ENCODE data around the gene RNF19B. TPM values are rescaled to one million over a fixed set of nuclear protein-coding genes. Genes with fewer than 3 reads are reported as not detected.

RNF19B gene
- total RNA-seq, 1 experiment from 2014 or later, result 15.0 TPM

- Histone ChIP-seq H3K4me1 (ENCODE audit: insufficient read depth, low read length) (no peaks in the 10 kb centered on the region), H3K79me1 (ENCODE audit: insufficient read depth, low read depth, low read length, poor library complexity, severe bottlenecking) (no peaks in the 10 kb centered on the region), H3T11ph (ENCODE audit: low read length) (no peak overlapping the region), H2AK5ac (ENCODE audit: insufficient read length, low read length) (no peak overlapping the region), H3K79me2 (ENCODE audit: insufficient read depth, low read length) (no peaks in the 10 kb centered on the region), H2AFZ (ENCODE audit: low read length) (no peak overlapping the region), H2BK15ac (ENCODE audit: low read depth, low read length) (no peak overlapping the region), H3K4me2 (ENCODE audit: insufficient read depth, insufficient read length, low read length) (no peak overlapping the region), H2BK12ac (ENCODE audit: insufficient read length, low read depth, low read length) (no peak overlapping the region), H3K27me3 (ENCODE audit: insufficient read depth, low read length) (no peaks in the 10 kb centered on the region), H4K91ac (ENCODE audit: insufficient read length, low read depth, low read length) (no peak overlapping the region), H4K8ac (replicated peaks; ENCODE audit: insufficient read length, low read depth, low read length) (no peak overlapping the region), H3K4ac (ENCODE audit: low read depth, low read length) (no peak overlapping the region), H2BK120ac (ENCODE audit: low read depth, low read length, poor library complexity, severe bottlenecking) (no peak overlapping the region), H3K9me3 (ENCODE audit: control insufficient read depth, low read depth, low read length) (no peaks in the 10 kb centered on the region), H3K56ac (ENCODE audit: insufficient read length, low read depth, low read length) (no peak overlapping the region), H4K5ac (ENCODE audit: insufficient read length, low read depth, low read length) (no peak overlapping the region), H2BK5ac (ENCODE audit: insufficient read length, low read length) (no peak overlapping the region), H4K20me1 (ENCODE audit: control insufficient read depth, insufficient read depth, insufficient read length) (no peaks in the 10 kb centered on the region), H3K23me2 (ENCODE audit: insufficient read length, low read depth, low read length, poor library complexity, severe bottlenecking) (no peaks in the 10 kb centered on the region), H3K9ac (ENCODE audit: extremely low read depth, insufficient read length, low read length) (no peak overlapping the region), H3K27ac (ENCODE audit: insufficient read length, low read depth, low read length) (no peak overlapping the region), H3K18ac (ENCODE audit: insufficient read length, low read depth, low read length) (no peak overlapping the region), H3K14ac (ENCODE audit: insufficient read depth, low read length) (no peak overlapping the region), H2BK20ac (ENCODE audit: low read depth, low read length, poor library complexity, severe bottlenecking) (no peak overlapping the region), H3K23ac (ENCODE audit: insufficient read length, low read depth, low read length) (no peak overlapping the region)
- Mint-ChIP-seq H3K27ac (peak overlapping the region in 1 of 3 experiments; percentile 9; a peak in 1 of 7 replicates), H3K36me3 (ENCODE audit: insufficient read depth in 1 of 3, low read depth in 3 of 3) (no peaks in the 10 kb centered on the region), H3K4me1 (peaks cover 18 to 23% of the 10 kb centered on the region in 2 experiments), H3K27me3 (ENCODE audit: low read depth) (no peaks in the 10 kb centered on the region; the same call in 1 of the 2 replicates), H3K9me3 (no peaks in the 10 kb centered on the region), H3K4me3 (no peak overlapping the region)
- WGBS (ENCODE audit: extremely low coverage, insufficient read length, low lambda C conversion rate), result no CpG with 5 or more reads among the region's 4 CpGs
- TF ChIP-seq, protein P1, sequence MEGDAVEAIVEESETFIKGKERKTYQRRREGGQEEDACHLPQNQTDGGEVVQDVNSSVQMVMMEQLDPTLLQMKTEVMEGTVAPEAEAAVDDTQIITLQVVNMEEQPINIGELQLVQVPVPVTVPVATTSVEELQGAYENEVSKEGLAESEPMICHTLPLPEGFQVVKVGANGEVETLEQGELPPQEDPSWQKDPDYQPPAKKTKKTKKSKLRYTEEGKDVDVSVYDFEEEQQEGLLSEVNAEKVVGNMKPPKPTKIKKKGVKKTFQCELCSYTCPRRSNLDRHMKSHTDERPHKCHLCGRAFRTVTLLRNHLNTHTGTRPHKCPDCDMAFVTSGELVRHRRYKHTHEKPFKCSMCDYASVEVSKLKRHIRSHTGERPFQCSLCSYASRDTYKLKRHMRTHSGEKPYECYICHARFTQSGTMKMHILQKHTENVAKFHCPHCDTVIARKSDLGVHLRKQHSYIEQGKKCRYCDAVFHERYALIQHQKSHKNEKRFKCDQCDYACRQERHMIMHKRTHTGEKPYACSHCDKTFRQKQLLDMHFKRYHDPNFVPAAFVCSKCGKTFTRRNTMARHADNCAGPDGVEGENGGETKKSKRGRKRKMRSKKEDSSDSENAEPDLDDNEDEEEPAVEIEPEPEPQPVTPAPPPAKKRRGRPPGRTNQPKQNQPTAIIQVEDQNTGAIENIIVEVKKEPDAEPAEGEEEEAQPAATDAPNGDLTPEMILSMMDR (conservative IDR thresholded peaks at IDR 0.05), result no peak
- no peak for DNase-seq
These were observed 35.9 kb upstream of the RNF19B start for GRCh38 chr1:33000427-33001026.

Measured in H9 (cell line).